ENCODE data around the gene FAM13B. TPM values are rescaled to one million over a fixed set of nuclear protein-coding genes. Genes with fewer than 3 reads are reported as not detected.

FAM13B gene
- total and polyA plus RNA-seq, 9 of the 15 experiments (the other 6 are each of a cell fraction or from before 2014, with no cell fraction given): 2.3 to 21.6 (median 14.1) TPM

- TF ChIP-seq MYNN (IDR thresholded peaks at IDR 0.05) (no peak), MYNN (CRISPR knock-in tag; IDR thresholded peaks at IDR 0.05) (no peak), ZNF431 (CRISPR knock-in tag; IDR thresholded peaks at IDR 0.05) (0 out of 2 replicates have a peak, but pooled peaks have one; percentile 23), NR3C1 (CRISPR knock-in tag; IDR thresholded peaks at IDR 0.05) (0 out of 2 replicates have a peak, but pooled peaks have one; percentile 68), ZNF24 (IDR thresholded peaks at IDR 0.05) (no peak), ETV1 (tag; conservative IDR thresholded peaks at IDR 0.05; ENCODE audit: low read depth) (0 out of 2 replicates have a peak, but pooled peaks have one; percentile 23), MCM2 (IDR thresholded peaks at IDR 0.05; ENCODE audit: low read depth) (no peak), PML (IDR thresholded peaks at IDR 0.05; ENCODE audit: low read length) (peak; percentile 59; the same call in 1 of the 2 replicates), MTA1 (IDR thresholded peaks at IDR 0.05; ENCODE audit: borderline replicate concordance) (no peak), MAX (CRISPR knock-in tag; IDR thresholded peaks at IDR 0.05) (0 out of 2 replicates have a peak, but pooled peaks have one; percentile 22), ATF7 (IDR thresholded peaks at IDR 0.05) (0 out of 2 replicates have a peak, but pooled peaks have one; percentile 60), POLR2G (IDR thresholded peaks at IDR 0.05; ENCODE audit: low read depth, low read length) (peak; percentile 97), ZC3H8 (IDR thresholded peaks at IDR 0.05) (no peak), MEF2A (IDR thresholded peaks at IDR 0.05; ENCODE audit: control insufficient read depth, low read depth, low read length) (no peak), ZNF3 (CRISPR knock-in tag; IDR thresholded peaks at IDR 0.05) (no peak), SIN3B (IDR thresholded peaks at IDR 0.05; ENCODE audit: low read depth) (no peak), HDAC1 (IDR thresholded peaks at IDR 0.05) (peak in 1 of 2 experiments; percentile 85; a peak in 2 of 4 replicates), HSF4 (CRISPR knock-in tag; IDR thresholded peaks at IDR 0.05; ENCODE audit: borderline replicate concordance) (no peak), ZNF584 (CRISPR knock-in tag; IDR thresholded peaks at IDR 0.05; ENCODE audit: low read depth) (0 out of 2 replicates have a peak, but pooled peaks have one; percentile 54), SMAD4 (CRISPR knock-in tag; conservative IDR thresholded peaks at IDR 0.05) (peak; percentile 46), ZBTB8A (IDR thresholded peaks at IDR 0.05; ENCODE audit: partially characterized antibody) (no peak), MECOM (CRISPR knock-in tag; IDR thresholded peaks at IDR 0.05) (no peak)
- TF ChIP-seq, protein P1, sequence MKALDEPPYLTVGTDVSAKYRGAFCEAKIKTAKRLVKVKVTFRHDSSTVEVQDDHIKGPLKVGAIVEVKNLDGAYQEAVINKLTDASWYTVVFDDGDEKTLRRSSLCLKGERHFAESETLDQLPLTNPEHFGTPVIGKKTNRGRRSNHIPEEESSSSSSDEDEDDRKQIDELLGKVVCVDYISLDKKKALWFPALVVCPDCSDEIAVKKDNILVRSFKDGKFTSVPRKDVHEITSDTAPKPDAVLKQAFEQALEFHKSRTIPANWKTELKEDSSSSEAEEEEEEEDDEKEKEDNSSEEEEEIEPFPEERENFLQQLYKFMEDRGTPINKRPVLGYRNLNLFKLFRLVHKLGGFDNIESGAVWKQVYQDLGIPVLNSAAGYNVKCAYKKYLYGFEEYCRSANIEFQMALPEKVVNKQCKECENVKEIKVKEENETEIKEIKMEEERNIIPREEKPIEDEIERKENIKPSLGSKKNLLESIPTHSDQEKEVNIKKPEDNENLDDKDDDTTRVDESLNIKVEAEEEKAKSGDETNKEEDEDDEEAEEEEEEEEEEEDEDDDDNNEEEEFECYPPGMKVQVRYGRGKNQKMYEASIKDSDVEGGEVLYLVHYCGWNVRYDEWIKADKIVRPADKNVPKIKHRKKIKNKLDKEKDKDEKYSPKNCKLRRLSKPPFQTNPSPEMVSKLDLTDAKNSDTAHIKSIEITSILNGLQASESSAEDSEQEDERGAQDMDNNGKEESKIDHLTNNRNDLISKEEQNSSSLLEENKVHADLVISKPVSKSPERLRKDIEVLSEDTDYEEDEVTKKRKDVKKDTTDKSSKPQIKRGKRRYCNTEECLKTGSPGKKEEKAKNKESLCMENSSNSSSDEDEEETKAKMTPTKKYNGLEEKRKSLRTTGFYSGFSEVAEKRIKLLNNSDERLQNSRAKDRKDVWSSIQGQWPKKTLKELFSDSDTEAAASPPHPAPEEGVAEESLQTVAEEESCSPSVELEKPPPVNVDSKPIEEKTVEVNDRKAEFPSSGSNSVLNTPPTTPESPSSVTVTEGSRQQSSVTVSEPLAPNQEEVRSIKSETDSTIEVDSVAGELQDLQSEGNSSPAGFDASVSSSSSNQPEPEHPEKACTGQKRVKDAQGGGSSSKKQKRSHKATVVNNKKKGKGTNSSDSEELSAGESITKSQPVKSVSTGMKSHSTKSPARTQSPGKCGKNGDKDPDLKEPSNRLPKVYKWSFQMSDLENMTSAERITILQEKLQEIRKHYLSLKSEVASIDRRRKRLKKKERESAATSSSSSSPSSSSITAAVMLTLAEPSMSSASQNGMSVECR (CRISPR knock-in tag; IDR thresholded peaks at IDR 0.05): peak; percentile 60; the same call in 1 of the 2 replicates
- TF ChIP-seq, protein P2, sequence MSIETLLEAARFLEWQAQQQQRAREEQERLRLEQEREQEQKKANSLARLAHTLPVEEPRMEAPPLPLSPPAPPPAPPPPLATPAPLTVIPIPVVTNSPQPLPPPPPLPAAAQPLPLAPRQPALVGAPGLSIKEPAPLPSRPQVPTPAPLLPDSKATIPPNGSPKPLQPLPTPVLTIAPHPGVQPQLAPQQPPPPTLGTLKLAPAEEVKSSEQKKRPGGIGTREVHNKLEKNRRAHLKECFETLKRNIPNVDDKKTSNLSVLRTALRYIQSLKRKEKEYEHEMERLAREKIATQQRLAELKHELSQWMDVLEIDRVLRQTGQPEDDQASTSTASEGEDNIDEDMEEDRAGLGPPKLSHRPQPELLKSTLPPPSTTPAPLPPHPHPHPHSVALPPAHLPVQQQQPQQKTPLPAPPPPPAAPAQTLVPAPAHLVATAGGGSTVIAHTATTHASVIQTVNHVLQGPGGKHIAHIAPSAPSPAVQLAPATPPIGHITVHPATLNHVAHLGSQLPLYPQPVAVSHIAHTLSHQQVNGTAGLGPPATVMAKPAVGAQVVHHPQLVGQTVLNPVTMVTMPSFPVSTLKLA (conservative IDR thresholded peaks at IDR 0.05): no peak; a peak in 1 of 4 replicates
Measured at GRCh38 chr5:138032572-138033385, at the start of gene FAM13B (continued).
